ENCODE measurements around the gene ZFYVE28.

Gene ZFYVE28

GRCh38 chr4:2302387-2303119 lies 115.9 kb downstream of the ZFYVE28 start:
- Histone ChIP-seq H3K4me3 (ENCODE audit: low read length) (no peak overlapping the region), H3K36me3 (ENCODE audit: control insufficient read depth, low read length) (no peaks in the 10 kb centered on the region), H3K4me1 (ENCODE audit: control insufficient read depth, low read length) (peaks cover 8% of the 10 kb centered on the region; the same call in 1 of the 2 replicates), H3K4me2 (ENCODE audit: low read length) (no peak overlapping the region), H3K27ac (ENCODE audit: low read depth, low read length) (no peak overlapping the region), H3K9me3 (ENCODE audit: control insufficient read depth, insufficient read depth, low read length) (no peaks in the 10 kb centered on the region), H4K20me1 (ENCODE audit: control insufficient read depth, insufficient read depth, low read depth, low read length) (no peaks in the 10 kb centered on the region), H3K9me2 (replicated peaks; ENCODE audit: control insufficient read depth, low read length) (no peaks in the 10 kb centered on the region), H3K79me2 (ENCODE audit: control insufficient read depth, low read length) (no peaks in the 10 kb centered on the region), H3F3A (ENCODE audit: control insufficient read depth, insufficient read depth) (no peaks in the 10 kb centered on the region), H3K27me3 (ENCODE audit: control insufficient read depth, low read length) (no peaks in the 10 kb centered on the region)
- TF ChIP-seq EZH2phosphoT487 (IDR thresholded peaks at IDR 0.05; ENCODE audit: borderline replicate concordance, low read length): no peak
- TF ChIP-seq CTCF (IDR thresholded peaks at IDR 0.05; ENCODE audit: low read depth, low read length, poor library complexity, severe bottlenecking): no peak

DNA sequence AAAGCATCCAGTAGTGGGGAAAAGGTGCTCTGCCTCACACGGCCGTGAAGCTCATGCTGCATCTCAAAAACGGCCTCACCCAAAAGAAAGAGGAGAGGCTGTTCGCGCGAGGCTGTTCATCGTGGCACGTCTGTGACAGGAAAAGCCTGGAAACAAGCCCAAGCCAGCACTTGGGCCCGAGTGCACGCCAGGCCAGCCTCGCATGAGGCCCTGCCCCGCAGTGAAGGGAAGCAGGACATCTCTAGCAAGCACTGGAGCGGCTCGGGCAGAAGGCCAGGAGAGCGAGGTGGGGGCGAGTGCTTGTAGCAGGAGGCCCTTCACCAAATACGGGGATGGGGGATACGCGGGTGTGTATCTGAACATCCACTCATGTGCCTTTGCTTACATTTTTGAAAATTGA lies 116.6 kb downstream of the ZFYVE28 start:
- no peaks in the 10 kb centered on the region for H3K9me3 ChIP-seq (ENCODE audit: control insufficient read depth, insufficient read depth, low read length)
- H3K4me1 ChIP-seq (ENCODE audit: control insufficient read depth, low read length): peaks cover 9% of the 10 kb centered on the region; the same call in 1 of the 2 replicates
- no peak for TF ChIP-seq EZH2phosphoT487 (IDR thresholded peaks at IDR 0.05; ENCODE audit: borderline replicate concordance, low read length)
- TF ChIP-seq CTCF (IDR thresholded peaks at IDR 0.05; ENCODE audit: low read depth, low read length, poor library complexity, severe bottlenecking): no peak
- H3K27me3 ChIP-seq (ENCODE audit: control insufficient read depth, low read length): no peaks in the 10 kb centered on the region
- no peaks in the 10 kb centered on the region for H4K20me1 ChIP-seq (ENCODE audit: control insufficient read depth, insufficient read depth, low read depth, low read length)
- H3K36me3 ChIP-seq (ENCODE audit: control insufficient read depth, low read length): no peaks in the 10 kb centered on the region
- no peaks in the 10 kb centered on the region for H3F3A ChIP-seq (ENCODE audit: control insufficient read depth, insufficient read depth)
- H3K4me3 ChIP-seq (ENCODE audit: low read length): no peak overlapping the region
- no peaks in the 10 kb centered on the region for H3K9me2 ChIP-seq (replicated peaks; ENCODE audit: control insufficient read depth, low read length)
- no peaks in the 10 kb centered on the region for H3K79me2 ChIP-seq (ENCODE audit: control insufficient read depth, low read length)
- H3K27ac ChIP-seq (ENCODE audit: low read depth, low read length): no peak overlapping the region
- H3K4me2 ChIP-seq (ENCODE audit: low read length): no peak overlapping the region

- no peaks in the 10 kb centered on the region for H3F3A ChIP-seq (ENCODE audit: control insufficient read depth, insufficient read depth)
- no peak overlapping the region for H3K27ac ChIP-seq (ENCODE audit: low read depth, low read length)
- TF ChIP-seq EZH2phosphoT487 (IDR thresholded peaks at IDR 0.05; ENCODE audit: borderline replicate concordance, low read length) (no peak), CTCF (IDR thresholded peaks at IDR 0.05; ENCODE audit: low read depth, low read length, poor library complexity, severe bottlenecking) (no peak)
- peaks cover 15% of the 10 kb centered on the region for H3K4me1 ChIP-seq (ENCODE audit: control insufficient read depth, low read length)
- H3K36me3 ChIP-seq (ENCODE audit: control insufficient read depth, low read length): no peaks in the 10 kb centered on the region
- H3K4me2 ChIP-seq (ENCODE audit: low read length): no peak overlapping the region
- H4K20me1 ChIP-seq (ENCODE audit: control insufficient read depth, insufficient read depth, low read depth, low read length): no peaks in the 10 kb centered on the region
- no peaks in the 10 kb centered on the region for H3K9me3 ChIP-seq (ENCODE audit: control insufficient read depth, insufficient read depth, low read length)
- no peak overlapping the region for H3K4me3 ChIP-seq (ENCODE audit: low read length)
- no peaks in the 10 kb centered on the region for H3K79me2 ChIP-seq (ENCODE audit: control insufficient read depth, low read length)
- H3K9me2 ChIP-seq (replicated peaks; ENCODE audit: control insufficient read depth, low read length): no peaks in the 10 kb centered on the region
- no peaks in the 10 kb centered on the region for H3K27me3 ChIP-seq (ENCODE audit: control insufficient read depth, low read length)
Measured at GRCh38 chr4:2301225-2301642, 117.2 kb downstream of the ZFYVE28 start.
